ENCODE measurements around the gene CTR9. TPM values are rescaled to one million over a fixed set of nuclear protein-coding genes. Genes with fewer than 3 reads are reported as not detected.

Gene CTR9
- total RNA-seq, 1 donor from 2014 or later: 30.2 TPM

GRCh38 chr11:10796191-10796590, 45.1 kb downstream of the CTR9 start:
- no peak for ATAC-seq
- peaks cover 46% of the 10 kb centered on the region for H3K4me1 ChIP-seq
- TF ChIP-seq CTCF (IDR thresholded peaks at IDR 0.05): no peak
- H3K9me3 ChIP-seq: no peaks in the 10 kb centered on the region
- no peak overlapping the region for H3K4me3 ChIP-seq
- no peaks in the 10 kb centered on the region for H3K27me3 ChIP-seq (ENCODE audit: low read depth)
- DNase-seq: no peak
- H3K36me3 ChIP-seq: peaks cover 60% of the 10 kb centered on the region
- no peak overlapping the region for H3K27ac ChIP-seq
- intact Hi-C loops (cut with DNase I): no loop called here

GRCh38 chr11:10797001-10797400, 46.0 kb downstream of the CTR9 start:
- H3K4me3 ChIP-seq: no peak overlapping the region
- H3K9me3 ChIP-seq: no peaks in the 10 kb centered on the region
- no peak for ATAC-seq
- no peak for TF ChIP-seq CTCF (IDR thresholded peaks at IDR 0.05)
- H3K27me3 ChIP-seq (ENCODE audit: low read depth): no peaks in the 10 kb centered on the region
- intact Hi-C loops (cut with DNase I): no loop called here
- peaks cover 69% of the 10 kb centered on the region for H3K36me3 ChIP-seq
- peaks cover 54% of the 10 kb centered on the region for H3K4me1 ChIP-seq
- DNase-seq: no peak
- H3K27ac ChIP-seq: no peak overlapping the region

- peaks cover 54% of the 10 kb centered on the region for H3K4me1 ChIP-seq
- H3K36me3 ChIP-seq: peaks cover 74% of the 10 kb centered on the region
- H3K4me3 ChIP-seq: no peak overlapping the region
- no peaks in the 10 kb centered on the region for H3K27me3 ChIP-seq (ENCODE audit: low read depth)
- intact Hi-C loops (cut with DNase I): no loop called here
- ATAC-seq (no peak), DNase-seq (no peak)
- no peaks in the 10 kb centered on the region for H3K9me3 ChIP-seq
- H3K27ac ChIP-seq: no peak overlapping the region
- TF ChIP-seq CTCF (IDR thresholded peaks at IDR 0.05): no peak
These were observed 46.5 kb downstream of the CTR9 start for GRCh38 chr11:10797531-10797930.

GRCh38 chr11:10798330-10798928, 47.4 kb downstream of the CTR9 start:
- Histone ChIP-seq H3K27ac (no peak overlapping the region), H3K4me3 (no peak overlapping the region), H3K36me3 (peaks cover 83% of the 10 kb centered on the region), H3K4me1 (peaks cover 56% of the 10 kb centered on the region), H3K9me3 (no peaks in the 10 kb centered on the region), H3K27me3 (ENCODE audit: low read depth) (no peaks in the 10 kb centered on the region)
- intact Hi-C loops (cut with DNase I): no loop called here
- DNase-seq (no peak), ATAC-seq (no peak)
- no peak for TF ChIP-seq CTCF (IDR thresholded peaks at IDR 0.05)

- intact Hi-C loops (cut with DNase I): loop anchor here (10.0 kb wide), 1 partner anchor 55 kb away; the partner anchor contains the start of gene ZBED5
- DNase-seq: no peak
- Histone ChIP-seq H3K4me3 (no peak overlapping the region), H3K36me3 (peaks cover 100% of the 10 kb centered on the region), H3K27me3 (ENCODE audit: low read depth) (no peaks in the 10 kb centered on the region), H3K9me3 (no peaks in the 10 kb centered on the region), H3K27ac (no peak overlapping the region), H3K4me1 (peaks cover 75% of the 10 kb centered on the region)
- no peak for ATAC-seq
- no peak for TF ChIP-seq CTCF (IDR thresholded peaks at IDR 0.05)
These were observed 49.2 kb downstream of the CTR9 start for GRCh38 chr11:10800292-10800691.
